PC-3 (cell line): ENCODE data around the gene MELK. TPM values are rescaled to one million over a fixed set of nuclear protein-coding genes. Genes with fewer than 3 reads are reported as not detected.

Experiments
- ATAC-seq: fragments of 200-7000 bp; cut with Tn5 transposase; 2 replicates; pipeline ENCODE4 v1.9.1; 2020; ENCODE audit warnings: mild to moderate bottlenecking, moderate library complexity
- BruUV-seq: library from RNA; stranded (reverse); fragments of 400-500 nt; replicated peaks from 2 replicates; lab custom pipeline; 2021; lab: Mats Ljungman, UMichigan
- CTCF ChIA-PET: fragments of 300-600 bp; sonication (Branson Sonifier 250); formaldehyde crosslinking; loops from one replicate; lab custom pipeline; 2022; ENCODE audit warnings: antibody characterized with exemption; lab: Charles Lee
- POLR2A ChIA-PET: fragments of 300-600 bp; sonication (Branson Sonifier 250); formaldehyde crosslinking; loops from one replicate; lab custom pipeline; 2022; ENCODE audit warnings: antibody characterized with exemption; ENCODE audit not compliant: unreplicated experiment; lab: Charles Lee
- DNase-seq: peaks from one replicate; pipeline ENCODE4 v3.0.0-alpha.2; 2015
- H2AFZ ChIP-seq: fragments of 300-600 bp; sonication (generic); 2 replicates; pipeline ENCODE4 v1.6.0; 2016; ENCODE audit warnings: antibody characterized with exemption, low read length
- H3F3A ChIP-seq: fragments of 300-600 bp; sonication (generic); one replicate; pipeline ENCODE4 v1.6.0; 2017; ENCODE audit warnings: antibody characterized with exemption, low read length, control low read depth, mild to moderate bottlenecking; ENCODE audit not compliant: unreplicated experiment
- H3K27ac ChIP-seq: fragments of 300-600 bp; sonication (generic); 2 replicates; pipeline ENCODE4 v1.5.1; 2016; ENCODE audit warnings: mild to moderate bottlenecking, low read length
- H3K27me3 ChIP-seq: fragments of 300-600 bp; sonication (generic); 2 replicates; pipeline ENCODE4 v1.6.1; 2016; ENCODE audit warnings: low read length, mixed read lengths
- H3K36me3 ChIP-seq: fragments of 300-600 bp; sonication (generic); 2 replicates; pipeline ENCODE4 v1.6.1; 2016; ENCODE audit warnings: low read depth, mixed run types, low read length, mixed read lengths
- H3K4me1 ChIP-seq: fragments of 300-600 bp; sonication (generic); 2 replicates; pipeline ENCODE4 v1.5.1; 2016; ENCODE audit warnings: low read length; ENCODE audit not compliant: insufficient read depth
- H3K4me2 ChIP-seq: fragments of 300-600 bp; sonication (generic); 2 replicates; pipeline ENCODE4 v1.6.0; 2016; ENCODE audit warnings: low read length
- H3K4me3 ChIP-seq: fragments of 300-600 bp; sonication (generic); 2 replicates; pipeline ENCODE4 v1.5.1; 2016; ENCODE audit warnings: mild to moderate bottlenecking, low read length, mixed read lengths
- H3K79me2 ChIP-seq: fragments of 300-600 bp; sonication (generic); 2 replicates; pipeline ENCODE4 v1.6.1; 2017; ENCODE audit warnings: low read length, mixed read lengths
- H3K9ac ChIP-seq: fragments of 300-600 bp; sonication (generic); 2 replicates; pipeline ENCODE4 v1.6.0; 2016; ENCODE audit warnings: mild to moderate bottlenecking, low read length
- H3K9me2 ChIP-seq: fragments of 300-600 bp; sonication (generic); replicated peaks from 2 replicates; pipeline ENCODE4 v1.6.1; 2016; ENCODE audit warnings: mixed run types, low read length, mixed read lengths
- H3K9me3 ChIP-seq: fragments of 300-600 bp; sonication (generic); 2 replicates; pipeline ENCODE4 v1.6.1; 2016; ENCODE audit warnings: low read length, mixed read lengths
- H4K20me1 ChIP-seq: fragments of 300-600 bp; sonication (generic); 2 replicates; pipeline ENCODE4 v1.6.1; 2016; ENCODE audit warnings: low read length, mixed read lengths
- CTCF ChIP-seq: fragments of 300-600 bp; sonication (generic); conservative IDR thresholded peaks from 2 replicates; pipeline ENCODE4 v1.5.1; 2017; ENCODE audit warnings: antibody characterized with exemption, low read depth, mild to moderate bottlenecking, low read length
- EZH2 ChIP-seq: fragments of 300-600 bp; sonication (generic); IDR thresholded peaks from one replicate; pipeline ENCODE4 v1.6.1; 2017; ENCODE audit warnings: antibody characterized with exemption, mild to moderate bottlenecking, low read length; ENCODE audit not compliant: unreplicated experiment
- EZH2phosphoT487 ChIP-seq: fragments of 300-600 bp; sonication (generic); IDR thresholded peaks from 2 replicates; pipeline ENCODE4 v1.6.1; 2018; ENCODE audit warnings: mild to moderate bottlenecking, antibody characterized with exemption, low read length, borderline replicate concordance
- intact Hi-C: fragments of 100-400 bp; cut with micrococcal nuclease; formaldehyde crosslinking; loops from 2 replicates; pipeline ENCODE4 v1.9.0; 2023
- total RNA-seq: library from RNA; depleted of rRNA; stranded (reverse); fragments of >200 nt; gene quantifications from 2 replicates; pipeline ENCODE4 v1.2.3, GENCODE V29; 2014

MELK gene
- total RNA-seq, 1 experiment from 2014 or later, result 40.8 TPM

- CTCF ChIA-PET, result interaction anchor here (0.6 to 0.9 kb wide), 8 partner anchors 13 to 239 kb away, joined by 3 to 10 read pairs (median 4); no protein-coding TSS in a partner anchor
- Histone ChIP-seq H4K20me1 (0 out of 2 replicates have a peak, but pooled peaks cover 5% of the 10 kb centered on the region), H3K4me1 (no peaks in the 10 kb centered on the region), H3K79me2 (no peaks in the 10 kb centered on the region), H3K9me3 (no peaks in the 10 kb centered on the region), H3K4me2 (no peak overlapping the region), H3K27me3 (no peaks in the 10 kb centered on the region), H3F3A (no peaks in the 10 kb centered on the region), H3K36me3 (peaks cover 12% of the 10 kb centered on the region), H3K4me3 (no peak overlapping the region), H2AFZ (no peak overlapping the region), H3K9ac (no peak overlapping the region), H3K9me2 (no peaks in the 10 kb centered on the region), H3K27ac (no peak overlapping the region)
- TF ChIP-seq EZH2 (no peak), EZH2phosphoT487 (no peak), CTCF (peak; percentile 69)
- POLR2A ChIA-PET, result no interaction called here
- no peak; the same call in 1 of the 2 replicates for ATAC-seq
- DNase-seq, result peak; percentile 28
- BruUV-seq, result no TSS peak
- intact Hi-C loops, result loop anchor here (2.0 kb wide), 1 partner anchor 96 kb away; no protein-coding TSS in a partner anchor
Observed at GRCh38 chr9:36632892-36633291, 60.2 kb downstream of the MELK start.

- H2AFZ ChIP-seq, result no peak overlapping the region
- H3K4me2 ChIP-seq, result no peak overlapping the region
- POLR2A ChIA-PET, result interaction anchor here (0.5 kb wide), 1 partner anchor 104 kb away, joined by 4 read pairs; no protein-coding TSS in a partner anchor
- DNase-seq (no peak), ATAC-seq (peak; percentile 77)
- H3K4me3 ChIP-seq, result no peak overlapping the region
- peaks cover 7% of the 10 kb centered on the region for H3K36me3 ChIP-seq
- H3K9ac ChIP-seq, result no peak overlapping the region
- intact Hi-C loops, result no loop called here
- TF ChIP-seq EZH2phosphoT487 (no peak), CTCF (no peak), EZH2 (no peak)
- no peaks in the 10 kb centered on the region for H3K4me1 ChIP-seq
- H3K9me2 ChIP-seq, result no peaks in the 10 kb centered on the region
- CTCF ChIA-PET, result interaction anchor here (0.5 kb wide), 1 partner anchor 95 kb away, joined by 5 read pairs; no protein-coding TSS in a partner anchor
- H3K79me2 ChIP-seq, result no peaks in the 10 kb centered on the region
- no peaks in the 10 kb centered on the region for H3K27me3 ChIP-seq
- BruUV-seq, result no TSS peak
- H3K27ac ChIP-seq, result no peak overlapping the region
- H4K20me1 ChIP-seq, result no peaks in the 10 kb centered on the region
- H3K9me3 ChIP-seq, result no peaks in the 10 kb centered on the region
- H3F3A ChIP-seq, result no peaks in the 10 kb centered on the region
Observed at GRCh38 chr9:36637491-36638270, 65.0 kb downstream of the MELK start.

GRCh38 chr9:36640771-36641381, 68.2 kb downstream of the MELK start:
- Histone ChIP-seq H3K9me2 (no peaks in the 10 kb centered on the region), H3K4me2 (no peak overlapping the region), H3K27me3 (no peaks in the 10 kb centered on the region), H3K27ac (no peak overlapping the region), H4K20me1 (no peaks in the 10 kb centered on the region), H3K9ac (no peak overlapping the region), H3K36me3 (no peaks in the 10 kb centered on the region; the same call in 1 of the 2 replicates), H3F3A (no peaks in the 10 kb centered on the region), H3K79me2 (no peaks in the 10 kb centered on the region), H2AFZ (no peak overlapping the region), H3K4me1 (no peaks in the 10 kb centered on the region), H3K4me3 (no peak overlapping the region), H3K9me3 (no peaks in the 10 kb centered on the region)
- DNase-seq (no peak), ATAC-seq (no peak)
- intact Hi-C loops, result no loop called here
- BruUV-seq, result no TSS peak
- POLR2A ChIA-PET, result no interaction called here
- CTCF ChIA-PET, result no interaction called here
- TF ChIP-seq EZH2 (no peak), EZH2phosphoT487 (no peak), CTCF (no peak)
